Measurements from ENCODE around the gene ALLC.

DNA sequence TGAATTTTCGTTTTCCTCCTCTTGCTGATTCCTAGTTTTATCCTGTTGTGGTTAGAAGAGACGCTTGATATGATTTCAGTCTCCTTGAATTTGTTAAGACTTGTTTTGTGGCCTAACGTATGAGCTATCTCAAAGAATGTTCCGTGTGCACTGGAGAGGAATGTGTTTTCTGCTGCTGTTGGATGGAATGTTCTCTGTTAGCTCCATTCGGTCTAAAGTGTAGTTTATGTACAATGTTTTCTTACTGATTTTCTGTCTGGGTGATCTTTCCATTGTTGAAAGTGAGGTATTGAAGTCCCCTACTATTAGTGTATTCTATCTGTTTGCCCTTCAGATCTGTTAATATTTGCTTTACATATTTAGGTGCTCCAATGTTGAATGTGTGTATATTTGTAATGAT, 37.2 kb upstream of the ALLC start:
- TF ChIP-seq, protein P1, sequence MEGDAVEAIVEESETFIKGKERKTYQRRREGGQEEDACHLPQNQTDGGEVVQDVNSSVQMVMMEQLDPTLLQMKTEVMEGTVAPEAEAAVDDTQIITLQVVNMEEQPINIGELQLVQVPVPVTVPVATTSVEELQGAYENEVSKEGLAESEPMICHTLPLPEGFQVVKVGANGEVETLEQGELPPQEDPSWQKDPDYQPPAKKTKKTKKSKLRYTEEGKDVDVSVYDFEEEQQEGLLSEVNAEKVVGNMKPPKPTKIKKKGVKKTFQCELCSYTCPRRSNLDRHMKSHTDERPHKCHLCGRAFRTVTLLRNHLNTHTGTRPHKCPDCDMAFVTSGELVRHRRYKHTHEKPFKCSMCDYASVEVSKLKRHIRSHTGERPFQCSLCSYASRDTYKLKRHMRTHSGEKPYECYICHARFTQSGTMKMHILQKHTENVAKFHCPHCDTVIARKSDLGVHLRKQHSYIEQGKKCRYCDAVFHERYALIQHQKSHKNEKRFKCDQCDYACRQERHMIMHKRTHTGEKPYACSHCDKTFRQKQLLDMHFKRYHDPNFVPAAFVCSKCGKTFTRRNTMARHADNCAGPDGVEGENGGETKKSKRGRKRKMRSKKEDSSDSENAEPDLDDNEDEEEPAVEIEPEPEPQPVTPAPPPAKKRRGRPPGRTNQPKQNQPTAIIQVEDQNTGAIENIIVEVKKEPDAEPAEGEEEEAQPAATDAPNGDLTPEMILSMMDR (IDR thresholded peaks at IDR 0.05) = no peak
- no peak for TF ChIP-seq POLR2AphosphoS5 (IDR thresholded peaks at IDR 0.05)
- no peak for TF ChIP-seq POLR2A (IDR thresholded peaks at IDR 0.05; ENCODE audit: low read depth)
